Endothelial cell of umbilical vein (primary cell): ENCODE data around the gene MEGF11. TPM values are rescaled to one million over a fixed set of nuclear protein-coding genes. Genes with fewer than 3 reads are reported as not detected.

Experiments used
- BruUV-seq: library from RNA; stranded (reverse); fragments of 400-500 nt; replicated peaks from 2 replicates; lab custom pipeline; 2021; lab: Mats Ljungman, UMichigan
- CTCF ChIA-PET: fragments of 300-600, 350-600 bp; sonication (Branson Sonifier 250); formaldehyde crosslinking; loops from one replicate; lab custom pipeline; 2021; ENCODE audit warnings: antibody characterized with exemption, inconsistent platforms; lab: Charles Lee
- POLR2A ChIA-PET: fragments of 300-600, 350-600 bp; sonication (Branson Sonifier 250); formaldehyde crosslinking; loops from one replicate; lab custom pipeline; 2021; ENCODE audit warnings: antibody characterized with exemption, inconsistent platforms; lab: Charles Lee
- DNase-seq: peaks from one replicate; pipeline ENCODE4 v3.0.0-alpha.2; 2011; ENCODE audit warnings: low read depth, low spot score
- FAIRE-seq: peaks from 2 replicates; lab custom pipeline; 2011; peaks lifted over from hg19 to GRCh38; lab: Jason Lieb, UNC
- H2AFZ ChIP-seq: 2 replicates; pipeline ENCODE4 v1.6.0; 2012; ENCODE audit warnings: low read depth, low read length, control low read depth, inconsistent platforms
- H3K27ac ChIP-seq: 2 replicates; pipeline ENCODE4 v1.5.1; 2011; ENCODE audit warnings: low read depth, mild to moderate bottlenecking, control low read depth, low read length, moderate library complexity; ENCODE audit not compliant: insufficient read depth
- H3K27me3 ChIP-seq, 2 experiments: 2 replicates each; pipeline versions ENCODE4 v1.6.0 to v1.6.1; 2011; ENCODE audit warnings: low read length in 2 of 2, mixed read lengths in 1 of 2; ENCODE audit not compliant: control insufficient read depth in 2 of 2, insufficient read depth in 2 of 2
- H3K36me3 ChIP-seq, 2 experiments: 2 replicates in 1 of 2; 3 replicates in 1 of 2; pipeline ENCODE4 v1.5.1; 2011; ENCODE audit warnings: low read length in 2 of 2, mild to moderate bottlenecking in 1 of 2, moderate library complexity in 1 of 2; ENCODE audit not compliant: control insufficient read depth in 2 of 2, insufficient read depth in 2 of 2; ENCODE audit errors: extremely low read depth in 1 of 2
- H3K4me1 ChIP-seq: 3 replicates; pipeline ENCODE4 v1.5.1; 2011; ENCODE audit warnings: mild to moderate bottlenecking, low read length; ENCODE audit not compliant: control insufficient read depth, insufficient read depth; ENCODE audit errors: extremely low read depth
- H3K4me2 ChIP-seq: 2 replicates; pipeline ENCODE4 v1.6.1; 2011; ENCODE audit warnings: low read length, control low read depth, mixed read lengths; ENCODE audit not compliant: insufficient read depth
- H3K4me3 ChIP-seq, 3 experiments: fragments of 200-600 bp in 1 of 3; sonication (generic), shearing (Covaris generic) in 1 of 3; replicated peaks in 1 of 3; 2 replicates each; pipeline ENCODE4 v1.5.1; 2011 to 2016; ENCODE audit warnings: control low read depth in 3 of 3, low read length in 3 of 3, mild to moderate bottlenecking in 2 of 3, inconsistent platforms in 1 of 3, low read depth in 1 of 3, moderate library complexity in 1 of 3; ENCODE audit not compliant: insufficient read depth in 1 of 3
- H3K79me2 ChIP-seq: 2 replicates; pipeline ENCODE4 v1.6.0; 2012; ENCODE audit warnings: low read length, inconsistent platforms; ENCODE audit not compliant: control insufficient read depth, insufficient read depth
- H3K9ac ChIP-seq: replicated peaks from 2 replicates; pipeline ENCODE3; 2011; ENCODE audit warnings: low read length, control low read depth; ENCODE audit not compliant: insufficient read depth; ENCODE audit errors: extremely low read depth
- H3K9me1 ChIP-seq: replicated peaks from 3 replicates; pipeline ENCODE4 v1.6.0; 2011; ENCODE audit warnings: mild to moderate bottlenecking, low read length; ENCODE audit not compliant: control insufficient read depth, insufficient read depth; ENCODE audit errors: extremely low read depth
- H3K9me3 ChIP-seq: replicated peaks from 2 replicates; pipeline ENCODE4 v1.5.1; 2012; ENCODE audit warnings: low read length, inconsistent platforms; ENCODE audit not compliant: control insufficient read depth, insufficient read depth
- H4K20me1 ChIP-seq: replicated peaks from 2 replicates; pipeline ENCODE3; 2011; ENCODE audit warnings: mild to moderate bottlenecking, low read length; ENCODE audit not compliant: control insufficient read depth, insufficient read depth; ENCODE audit errors: extremely low read depth
- CTCF ChIP-seq, 2 donors: IDR thresholded peaks; 1 replicate in 1 of 2; 2 replicates in 1 of 2; pipeline ENCODE4 v1.5.1; 2011; ENCODE audit warnings: low read length in 2 of 2, mild to moderate bottlenecking in 2 of 2, moderate library complexity in 2 of 2, control low read depth in 1 of 2, inconsistent platforms in 1 of 2, low read depth in 1 of 2; ENCODE audit not compliant: insufficient read depth in 1 of 2; ENCODE audit errors: extremely low read depth in 1 of 2
- EZH2 ChIP-seq: IDR thresholded peaks from 2 replicates; pipeline ENCODE4 v1.6.1; 2012; ENCODE audit warnings: borderline replicate concordance, low read depth, mild to moderate bottlenecking, moderate library complexity, low read length, inconsistent platforms; ENCODE audit not compliant: severe bottlenecking
- FOS ChIP-seq: IDR thresholded peaks from 2 replicates; pipeline ENCODE4 v1.6.1; 2011; ENCODE audit warnings: mild to moderate bottlenecking, low read length, moderate library complexity, borderline replicate concordance; ENCODE audit not compliant: insufficient read depth
- GATA2 ChIP-seq: IDR thresholded peaks from 2 replicates; pipeline ENCODE4 v1.7.0; 2011; ENCODE audit warnings: low read depth, mild to moderate bottlenecking, moderate library complexity, mixed read lengths, low read length; ENCODE audit not compliant: insufficient read length, insufficient read depth
- JUN ChIP-seq: IDR thresholded peaks from 2 replicates; pipeline ENCODE4 v1.6.1; 2011; ENCODE audit warnings: borderline replicate concordance, low read depth; ENCODE audit not compliant: insufficient read length, insufficient read depth
- MAX ChIP-seq: IDR thresholded peaks from 2 replicates; pipeline ENCODE4 v1.6.1; 2011; ENCODE audit not compliant: insufficient read depth, insufficient read length
- MYC ChIP-seq: IDR thresholded peaks from one replicate; pipeline ENCODE4 v1.6.1; 2011; ENCODE audit warnings: mild to moderate bottlenecking, low read depth, low read length
- POLR2A ChIP-seq: IDR thresholded peaks from 2 replicates; pipeline ENCODE4 v1.6.1; 2012; ENCODE audit warnings: low read depth, mild to moderate bottlenecking, control low read depth, low read length
- POLR2AphosphoS5 ChIP-seq: IDR thresholded peaks from 2 replicates; pipeline ENCODE4 v1.6.1; 2012; ENCODE audit warnings: low read depth, mild to moderate bottlenecking, control low read depth, low read length, moderate library complexity; ENCODE audit not compliant: insufficient read depth
- dilution Hi-C: fragments of 300-500 bp; cut with MboI; formaldehyde crosslinking; loops from one replicate; pipeline ENCODE4 v1.15.0; 2019; ENCODE audit warnings: low sequenced_read_pairs; ENCODE audit not compliant: extremely low pct_ligation_motif_present
- intact Hi-C: fragments of 100-400 bp; cut with micrococcal nuclease; formaldehyde crosslinking; loops from one replicate; pipeline ENCODE4 v1.10.0; 2022
- polyA plus RNA-seq, 4 experiments: library from polyadenylated mRNA; depleted of rRNA in 3 of 4; stranded (reverse) in 3 of 4; unstranded in 1 of 4; fragments of >200 nt; gene quantifications; 2 replicates each; pipeline versions ENCODE4 v1.2.1 to v1.2.3, GENCODE V29; 2011 to 2012; ENCODE audit warnings: missing spikeins in 1 of 4
- total RNA-seq: library from RNA; stranded (reverse); gene quantifications from 2 replicates; pipeline ENCODE4 v1.2.3, GENCODE V29; 2021

MEGF11 gene
- total and polyA plus RNA-seq, 2 donors (not counting 3 experiments of a cell fraction or from before 2014, with no cell fraction given): not detected

- H4K20me1 ChIP-seq: no peaks in the 10 kb centered on the region
- intact Hi-C loops: no loop called here
- H2AFZ ChIP-seq: no peak overlapping the region
- H3K27ac ChIP-seq: no peak overlapping the region
- H3K9me3 ChIP-seq: no peaks in the 10 kb centered on the region
- no peak overlapping the region for H3K4me3 ChIP-seq
- no peaks in the 10 kb centered on the region for H3K4me1 ChIP-seq
- no peak overlapping the region for H3K4me2 ChIP-seq
- DNase-seq: no peak
- no peaks in the 10 kb centered on the region for H3K9me1 ChIP-seq
- BruUV-seq: no TSS peak
- TF ChIP-seq CTCF (IDR thresholded peaks at IDR 0.05; ENCODE audit: extremely low read depth in 1 of 2, insufficient read depth in 1 of 2, low read depth in 1 of 2, low read length in 2 of 2) (no peak), FOS (no peak), MAX (no peak), JUN (no peak), POLR2AphosphoS5 (no peak), MYC (no peak), GATA2 (no peak), POLR2A (no peak), EZH2 (no peak)
- dilution Hi-C loops: no loop called here
- H3K36me3 ChIP-seq: no peaks in the 10 kb centered on the region
- FAIRE-seq: no peak
- POLR2A ChIA-PET: no interaction called here
- H3K79me2 ChIP-seq: no peaks in the 10 kb centered on the region
- H3K27me3 ChIP-seq: peaks cover 4 to 5% of the 10 kb centered on the region in 2 experiments
- H3K9ac ChIP-seq: no peak overlapping the region
- CTCF ChIA-PET: interaction anchor here (0.8 to 1.4 kb wide), 2 partner anchors 10 to 28 kb away, joined by 3 read pairs; no protein-coding TSS in a partner anchor
Measured at GRCh38 chr15:66276546-66276945, 23.0 kb upstream of the MEGF11 start.
